ENCODE data around the gene RP2. TPM values are rescaled to one million over a fixed set of nuclear protein-coding genes. Genes with fewer than 3 reads are reported as not detected.

The RP2 gene
- total RNA-seq, 1 experiment from 2014 or later = 17.2 TPM

GRCh38 chrX:46840946-46841345, 4.1 kb downstream of the RP2 start:
- no peak for DNase-seq (ENCODE audit: extremely low read depth, low read depth)

- no peak for DNase-seq (ENCODE audit: extremely low read depth, low read depth)
These were observed 4.5 kb downstream of the RP2 start for GRCh38 chrX:46841346-46841745.

DNA sequence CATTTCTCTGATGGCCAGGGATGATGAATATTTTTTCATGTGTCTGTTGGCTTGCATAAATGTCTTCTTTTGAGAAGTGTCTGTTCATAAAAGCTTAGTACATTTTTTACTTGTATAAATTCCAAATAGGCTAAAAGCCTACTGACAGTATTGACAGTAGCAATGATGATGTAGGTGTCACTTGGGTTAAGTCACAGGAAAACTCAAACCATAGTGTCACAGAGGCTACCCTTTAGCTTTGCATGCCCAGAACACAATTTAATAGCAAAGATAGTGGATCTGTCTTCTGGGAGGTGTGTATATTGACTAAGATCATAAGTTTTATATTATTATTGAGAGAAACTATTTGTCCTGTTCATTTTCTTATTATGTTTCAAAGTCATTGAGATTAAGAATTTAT, 8.1 kb downstream of the RP2 start:
- no peak for DNase-seq (ENCODE audit: extremely low read depth, low read depth)

DNA sequence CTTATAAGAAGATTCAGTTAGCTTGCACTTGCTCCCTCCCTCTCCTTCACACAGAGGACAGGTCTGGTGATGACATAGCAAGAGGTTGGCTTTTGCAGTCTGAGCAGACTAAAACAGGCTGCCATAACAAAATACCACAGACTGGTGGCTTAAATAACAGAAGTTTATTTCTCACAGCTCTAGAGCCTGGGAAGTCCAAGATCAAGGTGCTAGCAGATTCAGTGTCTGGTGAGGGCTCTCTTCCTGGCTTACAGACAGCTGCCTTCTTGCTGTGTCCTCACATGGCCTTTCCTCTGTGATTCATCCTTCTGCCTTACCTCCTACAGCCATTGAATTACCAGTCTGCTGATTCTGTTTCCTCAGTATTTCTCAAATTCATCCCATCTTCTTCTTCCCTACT, 13.1 kb downstream of the RP2 start:
- DNase-seq (ENCODE audit: extremely low read depth, low read depth) = no peak

- no peak for DNase-seq (ENCODE audit: extremely low read depth, low read depth)
These were observed 13.9 kb downstream of the RP2 start for GRCh38 chrX:46850771-46851170.

DNA sequence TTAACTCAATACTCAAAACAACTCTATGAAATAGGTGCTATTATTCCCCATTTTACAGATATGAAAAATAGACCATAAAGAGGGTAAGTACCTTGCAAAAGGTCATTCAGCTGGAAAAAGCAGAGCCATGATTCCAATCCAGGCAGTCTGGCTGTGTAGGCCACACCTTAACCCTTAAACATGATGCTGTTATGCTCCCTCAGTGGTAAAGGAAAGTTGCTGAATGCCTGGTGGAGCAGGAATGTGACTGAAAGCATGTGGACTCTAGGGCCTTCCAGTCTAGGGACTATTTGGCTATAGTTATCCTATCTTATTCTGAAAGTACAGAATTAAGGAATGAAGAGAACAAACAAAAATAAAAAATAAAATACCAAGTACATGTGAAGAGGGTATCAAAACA, 19.6 kb downstream of the RP2 start:
- no peak for DNase-seq (ENCODE audit: extremely low read depth, low read depth)

DNA sequence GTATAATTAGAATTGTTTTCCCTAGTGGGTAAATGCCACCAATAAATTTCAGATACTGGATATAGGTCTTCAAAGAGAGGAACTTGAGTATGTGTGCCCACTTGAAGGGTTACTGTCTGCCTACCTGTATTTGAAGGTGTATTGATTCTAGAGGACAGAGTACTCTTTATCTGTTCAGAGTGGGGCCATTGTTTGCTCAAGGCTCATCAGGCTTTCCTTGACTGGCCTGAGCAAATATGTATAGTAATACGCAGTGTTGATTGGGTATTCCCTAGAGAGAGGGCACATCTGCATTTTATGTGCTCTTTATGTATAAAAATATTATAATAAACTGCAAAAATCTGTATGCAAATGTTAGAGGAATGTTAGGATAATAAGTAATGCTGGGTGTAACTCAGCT, 23.7 kb downstream of the RP2 start:
- DNase-seq (ENCODE audit: extremely low read depth, low read depth) = no peak

DNA sequence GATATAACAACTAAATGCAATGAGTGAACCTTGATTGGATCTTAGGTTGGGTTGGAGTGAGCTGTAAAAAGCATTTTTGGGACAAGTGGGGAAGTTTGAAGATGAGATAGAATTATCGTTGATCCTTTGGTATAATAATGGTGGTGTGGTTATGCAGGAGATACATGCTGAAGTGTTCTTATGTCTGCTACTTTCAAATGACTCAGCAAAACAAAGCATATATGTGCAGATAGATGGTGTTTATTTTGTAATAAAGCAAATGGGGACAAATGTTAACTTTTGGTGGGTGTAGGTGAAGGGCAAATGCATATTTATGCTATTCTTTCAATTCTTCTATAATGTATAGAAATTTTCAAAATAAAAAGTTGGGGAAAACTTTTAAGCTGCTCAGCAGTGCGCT, 26.2 kb downstream of the RP2 start:
- no peak for DNase-seq (ENCODE audit: extremely low read depth, low read depth)

- DNase-seq (ENCODE audit: extremely low read depth, low read depth) = no peak
These were observed 27.8 kb downstream of the RP2 start for GRCh38 chrX:46864606-46865005.

GRCh38 chrX:46865281-46865680, 28.4 kb downstream of the RP2 start:
- DNase-seq (ENCODE audit: extremely low read depth, low read depth) = no peak

- no peak for DNase-seq (ENCODE audit: extremely low read depth, low read depth)
These were observed 29.9 kb downstream of the RP2 start for GRCh38 chrX:46866726-46867125.

DNA sequence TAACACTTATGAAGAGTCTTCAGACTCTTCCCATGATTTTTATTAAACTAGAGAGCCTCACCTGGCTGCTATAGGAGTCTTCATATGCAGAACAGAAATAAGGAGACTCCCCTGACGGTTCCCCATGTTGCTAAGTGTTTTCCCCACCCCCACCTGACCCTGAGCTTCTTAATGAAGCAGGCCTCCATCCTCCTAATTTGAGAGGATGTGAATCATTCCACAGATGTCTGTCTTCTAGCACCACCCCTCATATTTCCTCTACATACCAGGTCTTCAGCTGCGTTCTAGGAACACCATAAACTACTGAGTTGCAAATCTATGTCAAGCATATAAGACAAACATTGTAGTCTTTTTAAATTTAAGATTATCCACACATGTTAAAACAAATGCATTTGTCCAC, 36.9 kb downstream of the RP2 start:
- no peak for DNase-seq (ENCODE audit: extremely low read depth, low read depth)

DNA sequence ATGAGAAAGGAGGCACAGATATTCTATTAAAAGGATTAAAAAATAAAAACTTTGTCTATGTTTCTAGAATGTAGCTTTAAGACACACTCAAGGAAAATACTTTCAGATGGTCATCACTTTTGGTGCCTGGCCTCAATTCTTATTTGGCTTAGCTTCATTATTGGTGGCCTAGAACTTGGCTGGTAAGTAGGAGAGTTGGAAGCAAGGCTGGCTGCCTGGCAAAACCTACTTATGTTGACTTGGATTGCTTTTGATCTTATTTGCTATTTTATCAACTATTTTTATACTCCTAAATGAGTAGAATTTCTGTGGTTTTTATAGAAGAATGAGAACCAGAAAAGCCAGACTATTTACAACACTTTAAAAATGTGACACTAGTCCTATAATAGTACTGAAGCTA, 40.1 kb downstream of the RP2 start:
- no peak for DNase-seq (ENCODE audit: extremely low read depth, low read depth)

DNA sequence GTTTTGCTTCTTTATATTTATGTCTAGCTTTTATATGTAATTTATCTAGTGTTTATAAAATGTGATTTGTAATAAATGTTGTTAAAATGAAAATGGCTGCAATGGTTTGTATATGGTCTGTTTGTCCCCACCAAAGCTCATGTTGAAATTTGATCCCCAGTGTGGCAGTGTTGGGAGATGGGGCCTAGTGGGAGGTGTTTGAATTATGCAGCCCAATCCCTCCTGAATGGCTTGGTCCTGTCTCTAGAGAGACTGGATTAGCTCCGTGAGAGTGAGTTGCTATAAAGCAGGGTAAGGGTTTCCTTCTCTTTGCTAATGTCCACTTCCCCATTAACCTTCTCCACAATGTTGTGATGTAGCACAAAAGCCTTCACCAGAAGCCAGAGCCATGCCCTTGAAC, 45.4 kb downstream of the RP2 start:
- no peak for DNase-seq (ENCODE audit: extremely low read depth, low read depth)

GRCh38 chrX:46884799-46885198, 48.0 kb downstream of the RP2 start:
- no peak for DNase-seq (ENCODE audit: extremely low read depth, low read depth)

GRCh38 chrX:46898207-46898606, 61.4 kb downstream of the RP2 start:
- no peak for DNase-seq (ENCODE audit: extremely low read depth, low read depth)

DNA sequence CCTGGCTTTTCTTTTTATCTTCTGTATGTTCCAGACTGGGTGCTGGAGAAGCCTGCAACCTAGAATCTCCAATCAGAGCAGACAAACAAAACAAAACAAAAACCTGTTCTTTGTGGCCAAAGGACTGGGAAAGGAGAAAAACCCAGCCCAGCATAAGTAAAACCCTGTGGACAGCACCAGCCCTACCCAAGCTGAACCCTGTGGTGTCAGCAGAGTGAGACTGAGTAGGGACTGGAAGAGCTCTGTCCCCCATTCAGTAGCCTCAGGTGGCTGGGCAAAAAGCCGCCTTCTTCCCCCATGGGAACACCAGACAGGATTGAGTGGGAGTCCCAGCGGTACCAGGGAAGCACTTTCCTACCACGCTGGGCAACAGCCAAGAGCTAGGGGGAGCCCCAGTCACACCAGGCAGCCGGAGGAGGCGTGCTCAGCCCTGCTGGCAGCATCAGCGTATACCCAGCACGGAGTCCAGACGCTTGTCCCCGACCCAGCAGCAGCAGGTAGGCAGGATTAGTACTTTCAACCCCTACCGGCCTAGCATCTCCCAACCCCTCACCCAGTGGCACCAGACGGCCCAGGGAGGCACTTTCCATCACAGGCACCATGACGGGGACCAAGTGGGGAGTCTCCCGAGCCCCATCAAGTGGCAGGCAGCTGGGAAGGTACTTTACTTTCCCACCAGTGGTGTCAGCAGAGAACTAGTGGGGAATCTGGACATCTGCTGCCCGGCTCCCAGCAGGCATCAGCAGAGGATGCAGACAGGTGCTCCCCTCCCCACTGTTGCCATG, 66.8 kb downstream of the RP2 start:
- DNase-seq (ENCODE audit: extremely low read depth, low read depth) = peak; percentile 77

GRCh38 chrX:46904626-46905025, 67.8 kb downstream of the RP2 start:
- DNase-seq (ENCODE audit: extremely low read depth, low read depth) = no peak

- no peak for DNase-seq (ENCODE audit: extremely low read depth, low read depth)
These were observed 73.6 kb downstream of the RP2 start for GRCh38 chrX:46910415-46910814.

GRCh38 chrX:46912098-46912602, 75.3 kb downstream of the RP2 start, which contains the start of gene JADE3:
Gene JADE3 (plus strand): TSS chrX:46912421. CDS start chrX:46984895, 72,474 bp downstream.
- DNase-seq (ENCODE audit: extremely low read depth, low read depth) = peak; percentile 67

DNA sequence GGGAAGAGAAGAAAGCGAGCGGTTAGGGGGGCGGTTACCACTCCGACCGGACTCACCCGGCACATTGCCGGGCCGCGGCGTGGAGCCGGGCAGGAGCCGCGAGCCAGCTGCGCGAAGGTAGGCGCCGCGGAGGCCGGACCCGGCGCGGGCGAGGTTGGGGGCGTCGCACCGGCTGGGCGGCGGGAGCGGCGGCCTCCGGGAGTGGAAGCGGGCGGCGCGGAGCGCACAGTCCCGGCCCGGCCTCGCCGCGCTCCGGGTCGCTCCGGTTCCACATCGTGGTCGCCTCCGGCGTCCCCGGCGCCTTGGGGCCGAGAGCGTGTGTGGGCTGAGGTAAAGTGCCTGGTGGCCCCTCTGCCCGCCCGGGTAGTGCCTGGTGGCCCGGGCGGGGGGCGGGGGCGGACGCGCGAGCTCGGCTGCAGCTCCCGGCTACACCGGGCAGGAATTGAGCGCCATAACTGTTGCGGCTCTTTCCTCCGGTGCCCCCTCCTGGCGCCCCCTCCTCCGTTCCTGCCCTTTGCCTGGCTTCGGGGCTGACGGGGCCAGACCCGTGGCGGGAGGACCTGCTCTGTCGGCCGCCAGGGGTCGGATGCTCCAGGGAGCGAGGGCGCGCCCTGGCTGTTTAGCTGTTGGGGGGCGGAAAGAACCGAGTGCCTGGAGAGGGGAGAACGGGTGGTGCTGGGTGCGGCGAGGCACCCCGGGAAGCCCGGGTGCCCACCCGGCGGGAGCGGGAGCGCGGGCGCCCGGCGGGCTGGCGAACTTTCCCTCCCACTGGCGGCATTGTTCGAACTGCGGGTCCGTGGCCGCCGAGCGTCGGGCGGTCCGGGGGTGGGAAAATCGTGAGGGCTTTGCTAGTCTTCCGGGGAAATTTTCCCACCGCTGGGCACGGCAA, 76.0 kb downstream of the RP2 start:
- peak; percentile 22 for DNase-seq (ENCODE audit: extremely low read depth, low read depth)

GRCh38 chrX:46913667-46914066, 76.8 kb downstream of the RP2 start:
- no peak for DNase-seq (ENCODE audit: extremely low read depth, low read depth)

Measured in NCI-H460 (cell line).